BJ (cell line): ENCODE measurements around the gene KLK10. TPM values are rescaled to one million over a fixed set of nuclear protein-coding genes. Genes with fewer than 3 reads are reported as not detected.

Experiments
- CTCF ChIA-PET: fragments of 350-600 bp; formaldehyde crosslinking; extraction: SDS; loops from one replicate; lab custom pipeline; 2021; ENCODE audit warnings: antibody characterized with exemption, inconsistent platforms; lab: Yijun Ruan, JAX
- POLR2A ChIA-PET: fragments of 300-600 bp; sonication (Branson Sonifier 250); formaldehyde crosslinking; extraction: SDS; loops from one replicate; lab custom pipeline; 2021; ENCODE audit warnings: antibody characterized with exemption; lab: Charles Lee
- DNase-seq: peaks from one replicate; pipeline ENCODE4 v3.0.0-alpha.2; 2011; ENCODE audit warnings: low read depth
- H3K27me3 ChIP-seq: 2 replicates; pipeline ENCODE4 v1.6.0; 2011; ENCODE audit warnings: low read length; ENCODE audit not compliant: control insufficient read depth, insufficient read depth
- H3K36me3 ChIP-seq: 2 replicates; pipeline ENCODE4 v1.5.1; 2011; ENCODE audit warnings: low read length; ENCODE audit not compliant: control insufficient read depth, insufficient read depth
- H3K4me3 ChIP-seq: 2 replicates; pipeline ENCODE4 v1.5.1; 2011; ENCODE audit warnings: low read depth, mild to moderate bottlenecking, control low read depth, low read length
- CTCF ChIP-seq: IDR thresholded peaks from 2 replicates; pipeline ENCODE4 v1.5.1; 2011; ENCODE audit warnings: low read depth, mild to moderate bottlenecking, control low read depth, inconsistent platforms, low read length, moderate library complexity; ENCODE audit not compliant: insufficient read depth
- polyA plus RNA-seq: library from polyadenylated mRNA; depleted of rRNA; stranded (reverse); fragments of >200 nt; gene quantifications from 2 replicates; pipeline ENCODE4 v1.2.3, GENCODE V29; 2011

Gene KLK10
- polyA plus RNA-seq, 1 experiment = not detected

GRCh38 chr19:51060973-51061372, 41.5 kb upstream of the KLK10 start:
- H3K4me3 ChIP-seq = no peak overlapping the region
- no peak for DNase-seq
- H3K36me3 ChIP-seq = no peaks in the 10 kb centered on the region
- no peaks in the 10 kb centered on the region for H3K27me3 ChIP-seq
- ChIA-PET CTCF (no interaction called here), POLR2A (no interaction called here)
- TF ChIP-seq CTCF = no peak

- ChIA-PET CTCF (no interaction called here), POLR2A (no interaction called here)
- no peak for TF ChIP-seq CTCF
- Histone ChIP-seq H3K4me3 (no peak overlapping the region), H3K36me3 (no peaks in the 10 kb centered on the region), H3K27me3 (no peaks in the 10 kb centered on the region)
- no peak for DNase-seq
Observed at GRCh38 chr19:51060336-51060735, 40.8 kb upstream of the KLK10 start.

GRCh38 chr19:51059715-51060114, 40.2 kb upstream of the KLK10 start:
- no peaks in the 10 kb centered on the region for H3K36me3 ChIP-seq
- ChIA-PET POLR2A (no interaction called here), CTCF (interaction anchor here (0.7 kb wide), 1 partner anchor 73 kb away, joined by 3 read pairs; no protein-coding TSS in a partner anchor)
- no peak for TF ChIP-seq CTCF
- no peaks in the 10 kb centered on the region for H3K27me3 ChIP-seq
- no peak overlapping the region for H3K4me3 ChIP-seq
- DNase-seq = no peak

DNA sequence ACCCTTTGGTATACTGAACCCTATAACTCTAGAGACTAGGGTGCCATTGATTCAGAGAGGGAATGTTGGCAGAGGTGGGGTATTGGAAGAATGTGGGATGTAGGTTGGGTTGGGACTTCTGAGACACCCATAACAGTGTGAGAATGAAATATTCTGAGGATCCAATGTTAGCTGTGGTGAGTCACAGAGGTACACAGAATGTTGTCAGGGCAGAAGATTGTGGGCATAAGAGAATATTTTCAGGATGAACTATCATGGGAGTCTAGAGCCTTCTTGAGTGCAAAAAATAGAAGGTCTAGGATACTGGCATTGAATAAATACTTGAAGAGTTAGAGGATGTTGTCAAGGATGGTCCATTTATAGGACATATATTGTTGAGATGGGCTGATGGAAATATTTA, 36.4 kb upstream of the KLK10 start:
- no peaks in the 10 kb centered on the region for H3K36me3 ChIP-seq
- ChIA-PET POLR2A (no interaction called here), CTCF (no interaction called here)
- no peak overlapping the region for H3K4me3 ChIP-seq
- H3K27me3 ChIP-seq = no peaks in the 10 kb centered on the region
- no peak for TF ChIP-seq CTCF
- no peak for DNase-seq

DNA sequence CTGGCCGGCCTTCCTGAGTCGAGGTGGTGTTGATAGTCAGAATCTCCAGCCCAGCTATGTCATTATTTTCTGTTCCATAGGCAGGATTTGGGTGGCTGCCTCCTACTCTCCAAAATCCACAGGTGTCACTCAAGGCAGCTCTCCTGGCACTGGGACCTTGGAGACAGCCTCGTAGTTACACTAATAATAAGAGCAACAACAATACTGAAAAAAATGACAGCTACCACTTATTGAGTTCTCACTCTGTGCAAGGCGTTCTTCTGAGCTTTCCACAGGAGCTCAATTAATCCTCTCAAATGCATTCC, 27.5 kb upstream of the KLK10 start:
- Histone ChIP-seq H3K36me3 (no peaks in the 10 kb centered on the region), H3K4me3 (no peak overlapping the region), H3K27me3 (no peaks in the 10 kb centered on the region)
- no peak for TF ChIP-seq CTCF
- POLR2A ChIA-PET = no interaction called here
- CTCF ChIA-PET = no interaction called here
- DNase-seq = no peak

- H3K36me3 ChIP-seq = no peaks in the 10 kb centered on the region
- no peaks in the 10 kb centered on the region for H3K27me3 ChIP-seq
- ChIA-PET POLR2A (no interaction called here), CTCF (no interaction called here)
- no peak overlapping the region for H3K4me3 ChIP-seq
- no peak for TF ChIP-seq CTCF
- DNase-seq = no peak
Observed at GRCh38 chr19:51044327-51044726, 24.8 kb upstream of the KLK10 start.
